Transverse colon (tissue), 4 donors: ENCODE data around the gene CTBP2.

Experiments
- EP300 ChIP-seq: sonication (generic); formaldehyde crosslinking; IDR thresholded peaks from one replicate; pipeline ENCODE4 v1.6.1; 2017; ENCODE audit warnings: antibody characterized with exemption, low read depth
- POLR2A ChIP-seq: fragments of 450-650 bp; IDR thresholded peaks from one replicate; pipeline ENCODE4 v1.6.1; 2016; ENCODE audit warnings: antibody characterized with exemption, mild to moderate bottlenecking, moderate library complexity
- POLR2AphosphoS5 ChIP-seq, 3 donors: sonication (generic); formaldehyde crosslinking; IDR thresholded peaks; one replicate each; pipeline ENCODE4 v1.6.1; 2016; ENCODE audit warnings: antibody characterized with exemption in 3 of 3
- TF ChIP-seq, protein P1 (sequence below), 5 experiments: fragments of 200-600 bp in 3 of 5; fragments of 450-650 bp in 2 of 5; sonication (generic) in 3 of 5; IDR thresholded peaks; 1 replicate in 2 of 5; 2 replicates in 3 of 5; pipeline ENCODE4 v1.5.1; 2016 to 2017; ENCODE audit warnings: antibody characterized with exemption in 5 of 5, inconsistent platforms in 3 of 5, mild to moderate bottlenecking in 2 of 5, moderate library complexity in 1 of 5

DNA sequence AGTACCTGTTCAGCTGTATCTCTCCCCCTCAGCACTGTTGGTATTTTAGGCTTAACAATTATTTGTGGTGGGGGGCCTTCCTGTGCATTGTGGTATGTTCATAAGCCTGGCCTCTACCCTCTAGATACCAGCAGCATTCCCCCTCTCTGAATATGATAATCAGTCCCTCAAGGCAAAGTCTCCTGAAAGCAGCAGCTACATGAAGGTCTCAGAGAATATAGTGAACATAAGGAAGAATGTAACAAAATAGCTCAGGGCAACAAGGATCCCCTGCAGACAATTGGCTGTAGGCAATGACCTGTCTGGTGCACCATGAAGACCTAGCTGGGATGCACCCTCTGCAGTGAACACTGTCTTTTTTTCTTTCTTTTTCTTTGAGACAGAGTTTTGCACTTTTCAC lies 86.4 kb downstream of the CTBP2 start:
- TF ChIP-seq, protein P1, sequence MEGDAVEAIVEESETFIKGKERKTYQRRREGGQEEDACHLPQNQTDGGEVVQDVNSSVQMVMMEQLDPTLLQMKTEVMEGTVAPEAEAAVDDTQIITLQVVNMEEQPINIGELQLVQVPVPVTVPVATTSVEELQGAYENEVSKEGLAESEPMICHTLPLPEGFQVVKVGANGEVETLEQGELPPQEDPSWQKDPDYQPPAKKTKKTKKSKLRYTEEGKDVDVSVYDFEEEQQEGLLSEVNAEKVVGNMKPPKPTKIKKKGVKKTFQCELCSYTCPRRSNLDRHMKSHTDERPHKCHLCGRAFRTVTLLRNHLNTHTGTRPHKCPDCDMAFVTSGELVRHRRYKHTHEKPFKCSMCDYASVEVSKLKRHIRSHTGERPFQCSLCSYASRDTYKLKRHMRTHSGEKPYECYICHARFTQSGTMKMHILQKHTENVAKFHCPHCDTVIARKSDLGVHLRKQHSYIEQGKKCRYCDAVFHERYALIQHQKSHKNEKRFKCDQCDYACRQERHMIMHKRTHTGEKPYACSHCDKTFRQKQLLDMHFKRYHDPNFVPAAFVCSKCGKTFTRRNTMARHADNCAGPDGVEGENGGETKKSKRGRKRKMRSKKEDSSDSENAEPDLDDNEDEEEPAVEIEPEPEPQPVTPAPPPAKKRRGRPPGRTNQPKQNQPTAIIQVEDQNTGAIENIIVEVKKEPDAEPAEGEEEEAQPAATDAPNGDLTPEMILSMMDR (IDR thresholded peaks at IDR 0.05), result no peak
- TF ChIP-seq POLR2A (no peak), EP300 (no peak), POLR2AphosphoS5 (IDR thresholded peaks at IDR 0.05) (no peak)
